HG02588 (cell line): Measurements from ENCODE around the gene GSTT2B.
A peak's percentile ranks its signal among the peaks of the same experiment; 100 is the strongest.
"Not testable (repeated sequence)": the region's sequence is repeated elsewhere in the genome, so short reads cannot be mapped to it uniquely, and the experiment has no call there.

ENCODE experiments used
- ATAC-seq: cut with Tn5 transposase; IDR thresholded peaks from one replicate; pipeline ENCODE4 v1.9.1; 2021; ENCODE audit warnings: mild to moderate bottlenecking, moderate library complexity; ENCODE audit not compliant: unreplicated experiment

Gene GSTT2B

DNA sequence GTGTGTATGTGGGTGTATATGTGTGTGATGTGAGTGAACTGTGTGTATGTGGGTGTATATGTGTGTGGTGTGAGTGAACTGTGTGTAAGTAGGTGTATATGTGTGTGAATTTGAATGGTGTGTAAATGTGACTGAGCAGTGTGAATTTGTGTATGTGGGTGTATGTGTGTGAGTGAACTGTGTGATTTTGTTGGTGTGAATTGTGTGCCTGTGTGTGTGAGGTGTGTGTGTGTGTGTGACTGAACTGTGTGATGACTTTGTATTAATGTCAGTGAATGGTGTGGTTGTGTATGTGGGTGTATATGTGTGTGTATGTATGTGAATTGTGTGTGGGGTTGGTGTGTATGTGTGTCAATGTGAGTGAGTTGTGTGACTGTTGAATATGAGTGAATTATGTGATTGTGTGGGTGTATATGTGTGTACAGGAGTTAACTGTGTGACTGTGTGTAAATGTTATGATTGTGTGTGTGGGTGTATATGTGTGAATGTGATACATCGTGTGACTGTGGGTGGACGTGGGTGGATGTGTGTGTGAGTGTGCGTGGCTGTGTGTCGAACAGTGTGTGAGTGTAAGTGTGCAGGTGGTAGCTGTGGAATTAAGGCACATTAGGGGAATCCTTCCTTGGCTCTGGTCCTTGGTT is 25.7 kb upstream of the GSTT2B start:
- ATAC-seq = not testable (repeated sequence)

DNA sequence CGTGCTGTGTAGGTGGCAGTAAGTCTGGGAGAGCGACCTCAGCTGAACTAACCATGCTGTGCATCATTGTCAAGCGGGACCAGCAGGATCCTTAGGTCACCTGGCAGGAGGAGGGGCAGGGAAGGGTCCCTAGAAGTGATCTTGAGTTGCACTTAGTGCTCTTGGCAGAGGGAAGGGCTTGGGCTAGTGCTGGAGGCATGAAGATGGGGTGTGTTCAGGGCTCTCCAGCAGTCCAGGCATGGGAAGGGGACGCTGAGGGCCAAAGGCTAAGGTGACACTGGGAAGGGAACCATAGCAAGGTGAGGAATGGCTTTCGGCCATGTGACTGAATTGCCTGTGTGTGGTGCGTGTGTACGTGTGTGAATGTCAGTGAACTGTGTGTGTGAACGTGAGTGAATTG is 25.1 kb upstream of the GSTT2B start:
- not testable (repeated sequence) for ATAC-seq

DNA sequence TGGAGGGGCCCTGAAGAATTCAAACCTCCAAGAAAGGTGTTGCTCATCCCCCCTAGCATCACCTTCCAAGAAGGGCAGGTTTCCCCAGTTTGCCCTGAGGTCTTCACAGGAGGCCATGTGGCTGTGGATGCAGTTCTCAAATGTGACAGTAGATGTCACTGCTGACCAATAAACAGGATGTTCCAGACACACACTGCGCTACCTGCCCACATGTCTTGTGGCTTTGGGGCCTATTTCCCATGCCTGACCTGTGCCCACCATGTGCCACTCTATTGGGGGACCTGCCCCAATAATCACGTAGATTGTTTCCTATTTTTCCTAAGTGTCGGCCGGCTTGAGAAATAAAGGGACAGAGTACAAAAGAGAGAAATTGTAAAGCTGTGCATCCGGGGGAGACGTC is 23.4 kb upstream of the GSTT2B start:
- ATAC-seq = no peak

DNA sequence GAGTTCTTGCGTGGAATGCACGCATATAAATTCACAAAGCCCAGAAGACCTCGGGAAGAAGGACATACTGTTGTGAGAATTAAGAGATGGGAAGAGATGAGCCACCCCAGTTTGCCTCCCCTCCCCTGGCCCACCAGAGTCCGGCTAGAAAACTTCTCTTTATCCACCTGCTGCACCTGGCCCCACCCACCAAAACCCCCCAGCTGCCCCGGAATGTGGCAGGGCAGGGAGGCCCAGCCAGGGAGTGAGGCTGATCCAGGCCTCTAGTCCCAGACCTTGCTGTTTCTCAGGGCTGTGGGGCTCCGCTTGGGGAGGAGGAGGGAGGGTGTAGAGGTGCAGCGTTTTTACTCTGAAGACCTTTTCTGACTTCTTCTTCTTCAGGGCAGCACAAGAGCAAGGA is 19.6 kb upstream of the GSTT2B start:
- ATAC-seq = not testable (repeated sequence)

DNA sequence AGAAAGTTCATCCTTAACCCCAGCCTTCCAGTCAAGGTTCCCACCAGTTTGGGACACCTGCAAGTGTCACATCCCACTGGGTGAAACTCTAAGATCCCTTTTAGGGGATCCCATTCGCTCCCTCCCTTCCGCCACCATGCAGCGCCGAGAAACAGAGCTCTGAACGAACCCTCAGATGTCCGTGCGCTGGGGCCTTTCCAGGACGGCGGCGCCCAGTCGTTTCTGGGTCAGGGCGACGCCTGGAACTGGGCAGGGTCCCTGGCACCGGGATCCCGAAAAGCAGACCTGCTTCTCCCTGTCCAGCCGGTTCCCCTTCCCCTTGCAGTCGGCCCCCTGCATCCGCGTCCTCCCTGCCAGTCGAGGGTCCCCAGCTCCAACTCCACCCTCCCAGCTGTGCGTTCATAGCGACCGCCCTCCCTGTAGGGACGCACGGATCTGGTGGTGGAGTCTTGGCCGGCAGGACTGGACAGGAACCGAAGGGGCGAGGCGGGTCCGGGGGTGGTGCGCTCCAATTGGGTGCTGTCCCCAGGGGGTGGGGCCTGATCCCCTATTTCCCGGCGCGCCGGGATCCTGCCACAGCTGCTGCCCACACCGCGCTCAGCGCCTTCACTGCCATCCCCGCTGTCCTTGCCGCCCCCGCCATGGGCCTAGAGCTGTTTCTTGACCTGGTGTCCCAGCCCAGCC is 18.7 kb upstream of the GSTT2B start, which contains the start of gene GSTT2:
GSTT2 (plus strand) TSS at position 578 of the 684 bp plus-strand sequence.
- ATAC-seq = not testable (repeated sequence)

DNA sequence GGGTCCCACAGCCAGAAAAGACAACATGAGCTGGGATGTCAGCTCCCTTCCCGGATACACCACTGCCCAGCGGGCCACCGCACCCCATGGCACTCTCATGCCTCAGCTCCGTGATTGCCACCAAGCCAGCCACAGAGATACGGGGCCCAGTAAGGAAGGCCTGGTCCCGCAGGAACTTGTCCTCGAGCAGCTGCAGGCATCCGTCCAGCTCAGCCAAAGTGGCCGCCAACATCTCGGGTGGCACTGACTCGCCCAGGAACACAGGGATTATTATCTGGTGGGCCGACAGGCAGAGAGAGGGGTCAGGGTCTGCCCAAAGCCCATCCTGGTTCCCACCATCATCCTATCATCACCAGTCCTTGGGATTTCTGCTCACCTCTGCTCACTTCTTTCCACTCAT is 16.3 kb upstream of the GSTT2B start:
- ATAC-seq = not testable (repeated sequence)

DNA sequence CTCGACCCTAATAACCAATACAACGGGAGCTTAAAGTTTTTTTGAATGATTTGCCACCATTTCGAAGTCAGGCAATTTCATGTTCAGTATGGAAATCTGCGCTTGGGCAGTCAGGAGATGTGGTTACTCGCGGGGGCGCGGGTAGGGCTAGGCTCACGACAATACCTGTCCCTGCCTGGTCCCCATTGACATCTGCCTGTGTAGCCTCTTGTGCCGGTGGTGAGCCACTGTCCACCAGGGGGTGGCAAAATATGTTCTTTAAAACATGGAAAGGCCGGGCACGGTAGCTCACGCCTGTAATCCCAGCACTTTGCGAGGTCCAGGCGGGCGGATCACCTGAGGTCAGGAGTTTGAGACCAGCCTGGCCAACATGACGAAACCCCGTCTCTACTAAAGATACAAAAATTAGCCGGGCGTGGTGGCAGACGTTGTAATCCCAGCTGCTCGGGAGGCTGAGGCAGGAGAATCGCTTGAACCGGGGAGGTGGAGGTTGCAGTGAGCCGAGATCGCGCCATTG is 13.9 kb upstream of the GSTT2B start:
- ATAC-seq = not testable (repeated sequence)

DNA sequence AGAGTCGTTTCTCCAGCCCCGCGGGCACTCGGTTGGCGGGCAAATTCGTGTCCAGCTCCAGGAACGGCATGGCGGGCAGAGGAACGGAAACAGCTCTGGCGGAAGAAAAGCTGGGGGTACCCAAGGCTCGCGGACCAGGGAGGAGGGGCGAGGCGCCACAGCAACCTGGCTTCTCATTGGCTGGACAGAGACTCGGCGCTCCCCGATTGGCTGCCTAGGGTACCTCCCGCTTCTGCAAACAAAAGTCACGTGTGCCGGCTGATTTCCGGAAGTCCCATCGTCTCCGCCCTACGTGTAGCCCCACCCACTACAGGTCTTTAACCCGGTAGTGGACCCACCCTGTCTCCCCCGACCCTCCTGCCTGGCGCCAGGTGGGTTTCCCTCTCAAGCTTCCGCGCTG is 13.3 kb upstream of the GSTT2B start, which contains the start of gene DDT:
DDT (minus strand) TSS at position 97 of the 400 bp plus-strand sequence; CDS start at position 70, 27 bp downstream.
- ATAC-seq = peak; percentile 92

DNA sequence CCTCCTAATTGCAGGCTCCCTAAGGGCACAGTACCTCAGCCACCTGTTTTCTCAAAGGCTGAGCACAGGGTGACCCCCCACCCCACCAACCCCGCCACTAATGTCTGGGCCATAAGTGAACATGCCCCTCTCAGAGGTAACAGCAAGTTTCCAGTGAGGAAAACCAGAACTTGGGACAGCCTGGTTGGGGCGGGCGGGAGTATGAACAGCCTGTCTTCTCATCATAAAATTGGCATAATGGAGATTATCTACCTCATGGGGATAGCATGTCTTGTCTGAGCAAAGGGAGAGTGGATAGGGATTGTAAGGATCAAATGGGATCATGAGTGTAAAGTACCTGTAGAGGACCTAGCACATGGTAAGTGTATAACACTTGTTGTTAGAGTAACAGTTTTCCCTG is 10.9 kb upstream of the GSTT2B start:
- not testable (repeated sequence) for ATAC-seq

DNA sequence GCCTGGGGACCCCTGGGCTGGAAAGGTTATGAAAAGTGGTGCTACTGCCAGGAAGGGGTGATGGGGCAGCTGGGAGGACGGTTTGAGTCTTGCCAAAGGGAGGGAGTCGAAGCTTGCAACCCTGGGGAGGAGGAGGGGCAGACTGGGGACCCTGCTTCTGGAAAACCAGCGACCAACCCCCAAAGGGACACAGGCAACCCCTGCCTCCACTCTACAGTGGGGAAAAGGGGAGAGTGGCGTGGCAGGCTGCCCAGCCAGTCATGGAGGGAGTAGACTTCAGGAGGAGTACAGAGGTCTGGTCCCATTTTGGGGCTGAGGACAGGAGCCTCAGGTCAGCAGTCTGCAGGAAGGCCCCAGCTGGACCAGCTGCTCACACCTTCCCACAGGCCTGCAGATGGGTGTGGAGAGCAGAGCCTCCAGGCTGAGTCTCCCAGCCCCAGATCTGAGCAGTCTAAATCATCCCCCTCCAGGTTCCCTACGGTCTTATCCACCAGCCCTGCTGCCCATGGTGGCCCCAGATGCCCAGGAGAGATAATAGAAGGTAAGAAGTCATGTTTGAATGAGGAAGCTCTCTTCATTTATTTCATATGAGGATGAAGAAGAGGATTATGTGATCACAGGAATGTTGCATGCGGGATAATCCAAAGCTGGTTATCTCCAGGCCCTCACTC is 10.0 kb upstream of the GSTT2B start:
- no peak for ATAC-seq

DNA sequence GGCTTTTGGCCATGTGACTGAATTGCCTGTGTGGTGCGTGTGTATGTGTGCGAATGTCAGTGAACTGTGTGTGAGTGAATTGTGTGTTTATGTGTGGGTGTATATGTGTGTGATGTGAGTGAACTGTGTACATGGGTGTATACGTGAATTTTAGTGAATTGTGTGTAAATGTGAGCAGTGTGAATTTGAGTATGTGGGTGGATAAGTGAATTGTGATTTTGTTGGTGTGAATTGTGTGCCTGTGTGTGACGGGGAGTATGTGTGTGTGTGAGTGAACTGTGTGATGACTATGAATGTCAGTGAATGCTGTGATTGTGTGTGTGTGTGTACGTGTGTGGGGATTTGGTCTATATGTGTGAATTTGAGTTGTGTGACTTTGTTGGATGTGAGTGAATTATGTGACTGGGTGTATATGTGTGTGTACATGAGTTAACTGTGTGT is 9.2 kb upstream of the GSTT2B start:
- ATAC-seq = no peak

DNA sequence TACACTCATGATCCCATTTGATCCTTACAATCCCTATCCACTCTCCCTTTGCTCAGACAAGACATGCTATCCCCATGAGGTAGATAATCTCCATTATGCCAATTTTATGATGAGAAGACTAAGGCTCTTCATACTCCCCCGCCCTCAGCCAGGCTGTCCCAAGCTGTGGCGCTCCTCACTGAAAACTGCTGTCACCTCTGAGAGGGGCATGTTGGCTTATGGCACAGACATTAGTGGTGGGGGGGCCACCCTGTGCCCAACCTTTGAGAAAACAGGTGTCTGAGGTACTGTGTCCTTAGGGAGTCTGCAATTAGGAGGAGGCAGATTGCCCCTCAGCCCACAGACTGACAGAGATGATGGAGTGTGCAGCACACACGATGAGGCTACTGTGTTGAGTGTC is 8.1 kb upstream of the GSTT2B start:
- ATAC-seq = no peak

DNA sequence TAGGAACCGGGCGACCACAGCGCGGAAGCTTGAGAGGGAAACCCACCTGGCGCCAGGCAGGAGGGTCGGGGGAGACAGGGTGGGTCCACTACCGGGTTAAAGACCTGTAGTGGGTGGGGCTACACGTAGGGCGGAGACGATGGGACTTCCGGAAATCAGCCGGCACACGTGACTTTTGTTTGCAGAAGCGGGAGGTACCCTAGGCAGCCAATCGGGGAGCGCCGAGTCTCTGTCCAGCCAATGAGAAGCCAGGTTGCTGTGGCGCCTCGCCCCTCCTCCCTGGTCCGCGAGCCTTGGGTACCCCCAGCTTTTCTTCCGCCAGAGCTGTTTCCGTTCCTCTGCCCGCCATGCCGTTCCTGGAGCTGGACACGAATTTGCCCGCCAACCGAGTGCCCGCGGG is 5.6 kb upstream of the GSTT2B start, which contains the start of gene DDTL:
DDTL (plus strand) TSS at position 321 of the 400 bp plus-strand sequence; CDS start at position 348, 27 bp downstream.
- peak; percentile 96 for ATAC-seq

DNA sequence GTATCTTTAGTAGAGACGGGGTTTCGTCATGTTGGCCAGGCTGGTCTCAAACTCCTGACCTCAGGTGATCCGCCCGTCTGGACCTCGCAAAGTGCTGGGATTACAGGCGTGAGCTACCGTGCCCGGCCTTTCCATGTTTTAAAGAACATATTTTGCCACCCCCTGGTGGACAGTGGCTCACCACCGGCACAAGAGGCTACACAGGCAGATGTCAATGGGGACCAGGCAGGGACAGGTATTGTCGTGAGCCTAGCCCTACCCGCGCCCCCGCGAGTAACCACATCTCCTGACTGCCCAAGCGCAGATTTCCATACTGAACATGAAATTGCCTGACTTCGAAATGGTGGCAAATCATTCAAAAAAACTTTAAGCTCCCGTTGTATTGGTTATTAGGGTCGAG is 5.1 kb upstream of the GSTT2B start:
- ATAC-seq = not testable (repeated sequence)

DNA sequence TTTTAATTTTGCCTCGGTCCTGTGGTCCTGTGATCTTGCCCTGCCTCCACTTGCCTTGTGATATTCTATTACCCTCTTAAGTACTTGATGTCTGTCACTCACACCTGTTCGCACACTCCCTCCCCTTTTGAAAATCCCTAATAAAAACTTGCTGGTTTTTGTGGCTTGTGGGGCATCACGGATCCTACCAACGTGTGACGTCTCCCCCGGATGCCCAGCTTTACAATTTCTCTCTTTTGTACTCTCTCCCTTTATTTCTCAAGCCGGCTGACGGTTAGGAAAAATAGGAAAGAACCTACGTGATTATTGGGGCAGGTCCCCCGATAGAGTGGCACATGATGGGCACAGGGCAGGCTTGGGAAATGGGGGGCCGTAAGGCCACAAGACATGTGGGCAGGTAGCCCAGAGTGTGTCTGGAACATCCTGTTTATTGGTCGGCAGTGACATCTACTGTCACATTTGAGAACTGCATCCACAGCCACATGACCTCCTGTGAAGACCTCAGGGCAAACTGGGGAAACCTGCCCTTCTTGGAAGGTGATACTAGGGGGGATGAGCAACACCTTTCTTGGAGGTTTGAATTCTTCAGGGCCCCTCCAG is 4.6 kb downstream of the GSTT2B start:
- not testable (repeated sequence) for ATAC-seq

DNA sequence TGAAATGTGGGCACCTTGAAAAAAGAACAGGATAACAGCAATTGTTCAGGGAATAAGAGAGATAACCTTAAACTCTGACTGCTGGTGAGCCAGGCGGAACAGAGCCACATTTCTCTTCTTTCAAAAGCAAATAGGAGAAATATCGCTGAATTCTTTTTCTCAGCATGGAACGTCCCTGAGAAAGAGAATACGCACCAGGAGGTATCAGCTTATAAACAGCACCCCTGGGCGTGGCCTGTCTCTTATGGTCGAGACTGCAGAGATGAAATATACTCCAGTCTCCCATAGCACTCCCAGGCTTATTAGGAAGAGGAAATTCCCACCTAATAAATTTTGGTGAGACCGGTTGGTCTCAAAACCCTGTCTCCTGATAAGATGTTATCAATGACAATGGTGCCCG is 5.1 kb downstream of the GSTT2B start:
- ATAC-seq = not testable (repeated sequence)

DNA sequence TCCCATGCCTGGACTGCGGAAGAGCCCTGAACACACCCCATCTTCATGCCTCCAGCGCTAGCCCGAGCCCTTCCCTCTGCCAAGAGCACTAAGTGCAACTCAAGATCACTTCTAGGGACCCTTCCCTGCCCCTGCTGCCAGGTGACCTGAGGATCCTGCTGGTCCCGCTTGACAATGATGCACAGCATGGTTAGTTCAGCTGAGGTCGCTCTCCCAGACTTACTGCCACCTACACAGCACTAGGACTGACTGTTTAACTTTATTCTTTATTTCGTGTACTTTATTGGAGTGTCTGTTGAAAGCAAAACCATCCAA is 6.0 kb downstream of the GSTT2B start:
- not testable (repeated sequence) for ATAC-seq

DNA sequence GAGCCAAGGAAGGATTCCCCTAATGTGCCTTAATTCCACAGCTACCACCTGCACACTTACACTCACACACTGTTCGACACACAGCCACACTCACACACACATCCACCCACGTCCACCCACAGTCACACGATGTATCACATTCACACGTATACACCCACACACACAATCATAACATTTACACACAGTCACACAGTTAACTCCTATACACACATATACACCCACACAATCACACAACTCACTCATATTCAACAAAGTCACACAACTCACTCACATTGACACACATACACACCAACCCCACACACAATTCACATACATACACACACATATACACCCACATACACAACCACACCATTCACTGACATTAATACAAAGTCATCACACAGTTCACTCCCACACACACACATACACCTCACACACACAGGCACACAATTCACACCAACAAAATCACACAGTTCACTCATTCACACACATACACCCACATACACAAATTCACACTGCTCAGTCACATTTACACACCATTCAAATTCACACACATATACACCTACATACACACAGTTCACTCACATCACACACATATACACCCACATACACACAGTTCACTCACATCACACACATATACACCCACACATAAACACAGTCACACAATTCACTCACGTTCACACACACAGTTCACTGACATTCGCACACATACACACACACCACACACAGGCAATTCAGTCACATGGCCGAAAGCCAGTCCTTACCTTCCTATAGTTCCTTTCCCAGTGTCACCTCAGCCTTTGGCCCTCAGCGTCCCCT is 6.6 kb downstream of the GSTT2B start:
- ATAC-seq = not testable (repeated sequence)

DNA sequence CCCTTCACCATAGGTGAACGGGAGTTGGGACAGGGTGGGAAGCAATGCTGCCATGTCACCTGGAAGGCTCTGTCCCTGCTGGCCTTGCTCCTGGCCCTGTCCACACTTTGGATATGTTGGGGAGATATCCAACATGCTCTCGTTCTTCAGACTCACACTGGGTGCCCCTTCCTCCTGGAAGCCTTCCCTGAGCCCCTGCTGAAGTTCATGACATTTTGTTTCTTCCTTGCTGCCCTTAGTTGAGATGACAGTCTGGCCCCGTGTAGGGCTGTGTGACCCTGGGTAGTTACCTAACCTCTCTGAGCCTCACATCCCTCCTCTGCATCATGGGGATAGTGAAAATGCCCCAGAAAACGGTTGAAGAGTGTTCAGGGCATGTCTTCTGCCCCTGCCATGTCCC is 7.5 kb downstream of the GSTT2B start:
- ATAC-seq = not testable (repeated sequence)

DNA sequence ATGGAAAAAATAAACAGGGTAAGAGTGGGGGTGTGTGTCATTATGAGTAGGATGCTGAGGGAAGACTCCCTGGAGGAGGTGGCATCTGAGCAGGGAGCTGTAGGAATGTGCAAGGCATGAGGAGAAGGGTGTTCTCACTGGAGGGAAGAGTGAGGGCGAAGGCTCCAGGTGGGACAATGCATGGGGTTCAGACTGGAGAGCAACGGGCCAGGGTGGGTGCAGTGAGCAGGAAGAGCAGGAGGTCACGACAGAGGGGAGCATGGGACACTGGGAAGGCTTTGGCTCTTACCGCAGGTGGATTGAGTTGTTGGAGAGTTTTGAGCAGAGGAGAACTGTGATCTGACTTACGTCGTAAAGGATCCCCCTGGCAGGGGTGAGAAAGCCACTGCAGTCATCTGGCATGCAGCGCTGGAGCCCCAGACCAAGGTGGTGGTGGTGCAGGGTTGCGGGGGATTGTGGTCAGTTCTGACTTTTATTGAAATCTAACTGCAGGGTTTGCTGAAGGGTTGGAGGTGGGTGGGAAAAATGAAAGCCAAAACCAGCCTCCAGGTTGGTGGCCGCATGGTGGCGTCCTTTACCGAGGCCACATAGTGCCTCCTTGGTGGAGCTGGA is 8.1 kb downstream of the GSTT2B start:
- not testable (repeated sequence) for ATAC-seq
